GM19468 (cell line): ENCODE results near the gene CUL5.
A peak's percentile ranks its signal among the peaks of the same experiment; 100 is the strongest.
"Not testable (repeated sequence)": the region's sequence is repeated elsewhere in the genome, so short reads cannot be mapped to it uniquely, and the experiment has no call there.

Source experiments
- ATAC-seq: cut with Tn5 transposase; IDR thresholded peaks from one replicate; pipeline ENCODE4 v1.9.1; 2021; ENCODE audit warnings: mild to moderate bottlenecking, moderate library complexity, moderate number of reproducible peaks; ENCODE audit not compliant: unreplicated experiment; ENCODE audit errors: extremely low read depth

CUL5 gene

DNA sequence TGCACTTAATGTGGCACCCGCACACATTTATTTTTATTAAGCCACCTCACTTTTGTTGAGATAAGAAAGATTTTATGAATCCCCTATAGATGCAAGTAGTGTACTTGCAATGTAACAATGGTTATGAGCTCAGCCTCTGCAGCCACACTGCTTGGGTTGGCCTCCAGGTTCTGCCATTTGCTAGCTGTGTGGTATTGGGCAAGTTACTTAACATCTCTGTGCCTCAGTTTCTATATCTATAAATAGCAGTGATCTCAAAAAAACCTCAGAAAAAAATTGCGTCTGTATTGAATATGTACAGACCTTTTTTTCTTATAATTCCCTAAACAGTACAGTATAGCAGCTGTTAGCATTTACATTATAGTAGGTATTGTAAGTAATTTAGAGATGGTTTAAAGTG lies 10.0 kb downstream of the CUL5 start:
- no peak for ATAC-seq

GRCh38 chr11:108019870-108020540 lies 11.3 kb downstream of the CUL5 start:
- no peak for ATAC-seq

DNA sequence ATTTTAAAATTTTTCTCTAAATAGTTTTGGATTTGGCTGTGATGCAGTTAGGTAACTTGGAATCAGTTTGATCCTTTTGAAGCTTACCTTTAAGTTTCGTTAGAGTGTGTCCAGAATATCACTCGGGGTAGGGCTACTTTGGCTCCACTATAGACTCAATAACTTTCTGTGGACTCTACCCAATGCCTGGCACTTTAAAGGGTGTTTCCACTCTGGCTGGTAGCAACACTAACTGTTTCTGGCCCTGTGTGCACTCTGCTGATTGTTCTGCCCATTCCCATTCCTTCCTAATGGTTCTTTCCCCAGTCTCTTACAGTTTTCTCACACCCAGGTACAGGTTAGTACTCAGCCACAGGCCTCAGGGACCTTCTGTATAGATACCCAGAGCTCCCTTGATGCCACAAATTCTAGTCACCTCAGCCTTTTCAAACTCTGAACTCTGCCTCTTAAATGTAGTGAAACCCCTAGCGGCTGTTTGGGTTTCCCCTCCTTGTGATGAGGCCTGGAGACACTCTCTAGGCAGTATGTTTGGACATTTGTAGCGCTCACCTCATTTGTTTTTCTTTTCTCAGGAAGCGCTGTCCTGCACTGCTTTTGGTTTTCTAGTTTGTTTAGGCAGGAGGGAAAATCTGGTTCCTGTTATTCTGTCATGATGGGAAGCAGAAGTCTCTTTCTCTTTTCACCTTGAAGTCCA lies 16.8 kb downstream of the CUL5 start:
- peak; percentile 80 for ATAC-seq

GRCh38 chr11:108027057-108027456 lies 18.4 kb downstream of the CUL5 start:
- ATAC-seq, result no peak

DNA sequence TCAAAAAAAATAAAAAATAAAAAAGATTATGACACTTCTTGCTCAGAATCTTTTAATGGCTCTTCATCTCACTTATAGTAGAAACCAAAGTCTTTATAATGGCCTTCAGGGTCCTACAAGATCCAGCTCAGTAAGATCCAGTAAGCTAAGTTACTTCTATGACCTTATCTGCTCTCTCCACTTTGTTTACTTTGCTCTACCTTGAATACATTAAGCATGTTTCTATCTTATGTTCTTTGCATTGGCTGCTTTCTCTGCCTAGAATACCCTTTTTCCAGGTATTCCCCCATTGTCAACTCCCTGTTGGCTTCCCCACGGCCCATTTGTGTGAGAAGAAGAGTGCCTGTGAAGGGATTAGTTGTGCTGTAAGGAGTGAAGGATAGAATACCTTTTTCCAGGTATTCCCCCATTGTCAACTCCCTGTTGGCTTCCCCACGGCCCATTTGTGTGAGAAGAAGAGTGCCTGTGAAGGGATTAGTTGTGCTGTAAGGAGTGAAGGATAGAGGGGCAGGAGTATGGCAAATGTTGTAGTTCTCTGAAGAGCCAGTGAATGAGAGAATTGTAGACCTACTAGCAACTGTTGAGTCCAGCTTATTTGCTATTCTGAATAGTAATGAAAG lies 20.2 kb downstream of the CUL5 start:
- not testable (repeated sequence) for ATAC-seq

DNA sequence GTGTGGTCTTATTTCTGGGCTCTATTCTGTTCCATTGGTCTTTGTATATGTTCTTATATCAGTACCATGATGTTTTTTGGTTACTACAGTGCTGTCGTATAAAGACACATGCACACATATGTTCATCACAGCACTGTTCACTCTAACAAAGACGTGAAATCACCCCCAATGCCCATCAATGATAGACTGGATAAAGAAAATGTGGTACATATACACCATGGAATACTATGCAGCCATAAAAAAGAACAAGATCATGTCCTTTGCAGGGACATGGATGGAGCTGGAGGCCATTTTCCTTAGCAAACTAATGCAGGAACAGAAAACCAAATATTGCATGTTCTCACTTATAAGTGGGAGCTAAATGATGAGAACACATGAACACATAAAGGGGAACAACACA lies 22.9 kb downstream of the CUL5 start:
- not testable (repeated sequence) for ATAC-seq

DNA sequence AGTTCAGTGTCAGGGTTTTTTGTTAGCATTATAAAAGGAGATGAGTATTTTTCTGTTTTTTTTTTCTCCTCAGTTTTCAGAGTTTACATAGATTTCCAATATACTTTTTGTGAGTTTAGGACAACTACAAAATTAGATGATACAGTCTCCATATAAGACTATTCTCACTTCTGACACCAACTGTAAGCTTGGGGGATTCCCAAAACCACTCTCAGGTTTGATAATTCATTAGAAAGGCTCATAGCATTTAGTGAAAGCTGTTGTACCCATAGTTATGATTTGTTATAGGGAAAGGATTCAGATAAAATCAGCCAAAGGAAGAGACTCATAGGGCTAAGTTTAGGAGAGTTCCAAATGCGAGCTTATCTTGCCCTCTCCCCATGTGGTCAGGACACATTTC lies 24.1 kb downstream of the CUL5 start:
- ATAC-seq, result no peak

DNA sequence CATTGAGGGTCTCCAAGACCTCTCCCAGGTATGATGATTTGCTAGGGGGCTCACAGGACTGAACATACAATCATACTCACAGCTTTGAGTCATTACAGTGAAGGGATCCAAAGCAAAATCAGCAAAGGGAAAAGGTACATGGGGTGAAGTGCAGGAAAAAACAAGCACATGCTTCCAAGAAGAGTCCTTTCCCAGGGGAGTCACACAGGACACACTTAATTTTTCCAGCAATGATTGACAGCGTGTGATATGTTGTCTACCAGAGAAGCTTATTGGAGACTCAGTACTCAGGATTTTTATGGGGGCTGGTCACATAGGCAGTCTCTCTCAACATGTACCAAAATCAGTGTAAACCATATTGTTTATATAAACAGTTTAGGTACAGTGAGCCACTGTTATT lies 25.3 kb downstream of the CUL5 start:
- ATAC-seq, result no peak

- ATAC-seq, result no peak
Measured at GRCh38 chr11:108034952-108035351, 26.3 kb downstream of the CUL5 start.

DNA sequence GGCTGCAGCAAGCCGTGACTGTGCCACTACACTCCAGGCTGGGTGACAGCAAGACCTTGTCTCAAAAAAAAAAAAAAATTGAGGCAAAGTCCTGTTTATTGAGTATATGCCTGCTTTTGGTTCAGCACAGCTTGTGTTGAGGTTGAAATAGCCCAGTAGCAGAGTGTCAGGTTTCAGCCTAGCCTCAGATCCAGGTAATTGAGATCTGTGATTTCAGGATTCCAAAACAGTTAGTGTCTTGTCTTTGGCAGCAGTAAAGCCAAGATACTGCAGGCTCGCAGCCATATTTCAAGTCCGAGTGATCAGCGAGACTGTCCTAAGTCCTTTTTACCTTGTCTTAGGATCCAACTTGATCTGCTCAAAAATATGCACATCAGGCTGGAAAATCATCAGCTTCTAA lies 27.0 kb downstream of the CUL5 start:
- ATAC-seq, result no peak

GRCh38 chr11:108037211-108037610 lies 28.5 kb downstream of the CUL5 start:
- no peak for ATAC-seq

DNA sequence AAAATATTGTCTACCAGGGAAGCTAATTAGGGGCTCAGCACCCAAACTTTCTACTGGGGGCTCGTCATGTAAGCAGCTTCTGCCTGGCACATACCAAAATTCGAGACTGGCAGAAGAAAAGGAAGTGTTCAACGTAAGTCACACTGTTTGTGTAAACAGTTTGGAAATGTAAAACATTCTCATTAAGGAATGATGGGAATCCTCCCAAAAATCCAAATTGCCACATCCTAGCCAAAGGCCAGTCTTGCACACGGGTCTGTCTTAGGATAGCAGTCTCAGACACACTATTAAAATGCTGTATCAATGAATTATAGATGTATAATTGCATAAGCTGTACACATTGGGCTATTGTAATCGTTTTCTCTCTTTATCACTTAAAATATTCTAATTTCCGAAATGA lies 28.9 kb downstream of the CUL5 start:
- no peak for ATAC-seq

DNA sequence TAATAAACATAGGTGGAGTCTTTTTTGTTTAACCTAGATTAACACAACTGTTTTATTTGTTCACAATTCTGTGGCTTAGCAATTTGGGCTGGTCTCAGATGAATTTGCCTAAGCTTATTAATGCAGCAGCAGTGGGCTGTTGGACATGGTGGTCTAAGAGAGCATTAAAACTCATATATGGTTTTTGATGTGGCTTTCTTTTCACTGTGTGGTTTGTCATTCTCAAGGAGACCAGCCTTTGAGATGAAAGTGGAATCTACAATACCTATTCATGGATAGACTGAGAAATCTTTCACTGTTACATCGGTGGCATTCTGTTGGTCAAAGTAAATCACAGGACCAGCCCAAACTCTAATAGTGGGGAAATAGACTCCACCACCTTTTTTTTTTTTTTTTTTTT lies 39.6 kb downstream of the CUL5 start:
- no peak for ATAC-seq

- ATAC-seq, result no peak
Measured at GRCh38 chr11:108062336-108062735, 53.6 kb downstream of the CUL5 start.

GRCh38 chr11:108063410-108063809 lies 54.7 kb downstream of the CUL5 start:
- ATAC-seq, result no peak

DNA sequence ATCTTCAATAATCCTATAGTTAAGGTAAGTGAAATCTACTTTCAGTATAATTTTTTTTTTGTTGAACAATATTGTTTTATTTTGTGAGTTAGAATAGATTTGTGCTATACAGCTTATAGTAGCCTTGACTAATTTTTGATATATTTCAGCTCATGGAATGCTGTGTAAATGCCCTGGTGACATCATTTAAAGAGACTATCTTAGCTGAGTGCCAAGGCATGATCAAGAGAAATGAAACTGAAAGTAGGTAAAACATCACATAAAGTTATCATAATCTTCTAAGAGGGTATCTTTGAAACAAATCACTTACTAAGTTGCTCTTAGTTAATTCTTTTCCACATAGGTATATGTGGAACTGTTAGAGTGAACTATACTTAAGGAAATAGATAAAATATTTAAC lies 61.2 kb downstream of the CUL5 start:
- ATAC-seq, result no peak

GRCh38 chr11:108084811-108085210 lies 76.1 kb downstream of the CUL5 start:
- no peak for ATAC-seq

- no peak for ATAC-seq
Measured at GRCh38 chr11:108085672-108086071, 77.0 kb downstream of the CUL5 start.

GRCh38 chr11:108092134-108092533 lies 83.4 kb downstream of the CUL5 start:
- no peak for ATAC-seq

DNA sequence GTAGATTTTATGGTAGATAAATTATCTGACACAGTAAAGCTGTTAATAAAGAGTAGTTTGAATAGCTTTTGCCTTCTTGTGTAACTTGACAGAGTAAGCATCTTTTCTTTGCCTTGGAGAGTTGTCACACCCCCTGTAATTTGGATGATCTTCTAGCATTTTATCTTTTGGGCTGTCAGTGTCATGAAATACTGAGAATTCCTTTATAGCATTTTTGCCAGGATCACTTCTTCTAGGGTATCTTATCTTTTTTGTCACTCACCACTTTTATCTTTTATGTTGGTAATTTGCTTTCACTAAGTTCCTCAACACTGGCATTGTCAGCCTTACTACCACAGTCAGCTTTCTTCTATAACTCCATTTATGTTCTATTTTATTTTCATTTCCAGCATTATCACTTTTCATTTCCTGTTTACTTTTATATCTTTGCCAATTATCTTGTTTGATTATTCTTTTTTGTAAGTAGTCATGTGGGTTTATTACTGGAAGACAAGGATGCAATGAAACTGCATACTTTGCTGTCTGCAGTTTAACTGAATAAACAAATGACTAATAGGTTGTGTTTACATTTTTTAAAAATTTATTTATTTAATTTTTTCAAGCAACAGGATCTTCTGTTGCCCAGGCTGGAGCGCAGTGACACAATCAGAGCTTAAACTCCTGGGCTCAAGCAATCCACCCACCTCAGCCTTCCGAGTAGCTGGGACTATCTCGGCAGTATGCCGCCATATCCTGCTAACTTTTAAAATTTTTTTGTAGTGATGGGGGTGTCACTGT lies 84.6 kb downstream of the CUL5 start:
- ATAC-seq, result no peak

GRCh38 chr11:108097179-108097578 lies 88.5 kb downstream of the CUL5 start:
- no peak for ATAC-seq
